ENCODE measurements around the gene DAP3.

DNA sequence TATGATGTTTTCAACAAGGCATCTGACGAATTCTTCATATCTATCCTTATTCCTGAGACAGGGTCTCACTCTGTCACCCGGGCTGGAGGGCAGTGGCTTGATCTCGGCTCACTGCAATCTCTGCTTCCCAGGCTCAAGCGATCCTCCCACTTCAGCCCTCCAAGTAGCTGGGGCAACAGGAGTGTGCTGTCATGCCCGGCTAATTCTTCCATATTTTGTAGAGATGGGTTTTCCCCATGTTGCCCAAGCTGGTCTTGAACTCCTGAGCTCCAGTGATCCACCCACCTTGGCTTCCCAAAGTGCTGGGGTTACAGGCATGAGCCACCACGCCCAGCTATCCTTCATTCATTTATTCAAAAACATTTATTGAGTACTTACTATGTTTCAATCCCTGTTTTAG is 8.4 kb upstream of the DAP3 start:
- TF ChIP-seq, protein P1, sequence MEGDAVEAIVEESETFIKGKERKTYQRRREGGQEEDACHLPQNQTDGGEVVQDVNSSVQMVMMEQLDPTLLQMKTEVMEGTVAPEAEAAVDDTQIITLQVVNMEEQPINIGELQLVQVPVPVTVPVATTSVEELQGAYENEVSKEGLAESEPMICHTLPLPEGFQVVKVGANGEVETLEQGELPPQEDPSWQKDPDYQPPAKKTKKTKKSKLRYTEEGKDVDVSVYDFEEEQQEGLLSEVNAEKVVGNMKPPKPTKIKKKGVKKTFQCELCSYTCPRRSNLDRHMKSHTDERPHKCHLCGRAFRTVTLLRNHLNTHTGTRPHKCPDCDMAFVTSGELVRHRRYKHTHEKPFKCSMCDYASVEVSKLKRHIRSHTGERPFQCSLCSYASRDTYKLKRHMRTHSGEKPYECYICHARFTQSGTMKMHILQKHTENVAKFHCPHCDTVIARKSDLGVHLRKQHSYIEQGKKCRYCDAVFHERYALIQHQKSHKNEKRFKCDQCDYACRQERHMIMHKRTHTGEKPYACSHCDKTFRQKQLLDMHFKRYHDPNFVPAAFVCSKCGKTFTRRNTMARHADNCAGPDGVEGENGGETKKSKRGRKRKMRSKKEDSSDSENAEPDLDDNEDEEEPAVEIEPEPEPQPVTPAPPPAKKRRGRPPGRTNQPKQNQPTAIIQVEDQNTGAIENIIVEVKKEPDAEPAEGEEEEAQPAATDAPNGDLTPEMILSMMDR (conservative IDR thresholded peaks at IDR 0.05 in 1 of 2, IDR thresholded peaks at IDR 0.05 in 1 of 2; ENCODE audit: low read depth in 1 of 2, low read length in 2 of 2), result no peak
- no peak for TF ChIP-seq EZH2 (IDR thresholded peaks at IDR 0.05; ENCODE audit: low read length, missing control alignments)
